Mesenchymal stem cell (in vitro differentiated cells and primary cell): ENCODE data around the gene CNOT2.

Source experiments
- DNase-seq: peaks from one replicate; pipeline ENCODE4 v3.0.0-alpha.2; 2013
- H2AFZ ChIP-seq: one replicate; pipeline ENCODE4 v1.6.1; 2013; ENCODE audit warnings: low read depth, mild to moderate bottlenecking, control low read depth, inconsistent platforms, low read length, moderate library complexity
- H2AK5ac ChIP-seq: 2 replicates; pipeline ENCODE4 v1.6.1; 2013; ENCODE audit warnings: low read length, moderate library complexity, mild to moderate bottlenecking, inconsistent platforms; ENCODE audit not compliant: severe bottlenecking
- H2BK120ac ChIP-seq: one replicate; pipeline ENCODE4 v1.6.1; 2013; ENCODE audit warnings: low read depth, mild to moderate bottlenecking, inconsistent platforms, low read length, moderate library complexity
- H2BK12ac ChIP-seq, 2 experiments: one replicate each; pipeline ENCODE4 v1.6.1; 2013; ENCODE audit warnings: inconsistent platforms in 2 of 2, low read length in 2 of 2, mild to moderate bottlenecking in 2 of 2, moderate library complexity in 2 of 2, control low read depth in 1 of 2
- H2BK15ac ChIP-seq: one replicate; pipeline ENCODE4 v1.6.1; 2013; ENCODE audit warnings: mild to moderate bottlenecking, low read depth, inconsistent platforms; ENCODE audit not compliant: poor library complexity, severe bottlenecking
- H2BK5ac ChIP-seq: 2 replicates; pipeline ENCODE4 v1.6.1; 2013; ENCODE audit warnings: low read depth, mild to moderate bottlenecking, low read length, control low read depth, inconsistent platforms; ENCODE audit not compliant: poor library complexity, severe bottlenecking
- H3K14ac ChIP-seq, 2 experiments: one replicate each; pipeline ENCODE4 v1.6.1; 2013; ENCODE audit warnings: inconsistent platforms in 2 of 2, low read length in 2 of 2, control low read depth in 1 of 2, mild to moderate bottlenecking in 1 of 2, moderate library complexity in 1 of 2
- H3K18ac ChIP-seq, 2 experiments: one replicate each; pipeline ENCODE4 v1.6.1; 2013; ENCODE audit warnings: inconsistent platforms in 2 of 2, low read length in 2 of 2, control low read depth in 1 of 2, low read depth in 1 of 2, mild to moderate bottlenecking in 1 of 2
- H3K23ac ChIP-seq, 2 experiments: one replicate each; pipeline ENCODE4 v1.6.1; 2013; ENCODE audit warnings: inconsistent platforms in 2 of 2, low read length in 2 of 2, mild to moderate bottlenecking in 2 of 2, moderate library complexity in 2 of 2, control low read depth in 1 of 2
- H3K27ac ChIP-seq: 2 replicates; pipeline ENCODE4 v1.5.1; 2013; ENCODE audit warnings: mild to moderate bottlenecking, moderate library complexity, low read length, control low read depth, inconsistent platforms; ENCODE audit not compliant: poor library complexity, severe bottlenecking
- H3K27me3 ChIP-seq, 2 experiments: 2 replicates each; pipeline versions ENCODE4 v1.6.1 to v1.7.0; 2013; ENCODE audit warnings: low read length in 2 of 2, mild to moderate bottlenecking in 2 of 2, moderate library complexity in 2 of 2, control low read depth in 1 of 2, inconsistent platforms in 1 of 2; ENCODE audit not compliant: control insufficient read depth in 1 of 2, insufficient read depth in 1 of 2
- H3K36me3 ChIP-seq, 2 experiments: 2 replicates each; pipeline versions ENCODE4 v1.6.1 to v1.7.0; 2013; ENCODE audit warnings: low read length in 2 of 2, control low read depth in 1 of 2, inconsistent platforms in 1 of 2, low read depth in 1 of 2, mild to moderate bottlenecking in 1 of 2; ENCODE audit not compliant: insufficient read depth in 2 of 2, control insufficient read depth in 1 of 2
- H3K4ac ChIP-seq, 2 experiments: one replicate each; pipeline ENCODE4 v1.6.1; 2013; ENCODE audit warnings: inconsistent platforms in 2 of 2, low read length in 2 of 2, mild to moderate bottlenecking in 2 of 2, moderate library complexity in 2 of 2, control low read depth in 1 of 2, low read depth in 1 of 2
- H3K4me1 ChIP-seq: 2 replicates; pipeline ENCODE4 v1.6.1; 2013; ENCODE audit warnings: low read depth, low read length, control low read depth; ENCODE audit not compliant: control insufficient read depth, insufficient read depth
- H3K4me2 ChIP-seq: 2 replicates; pipeline ENCODE4 v1.6.1; 2013; ENCODE audit warnings: low read length, mild to moderate bottlenecking, inconsistent platforms; ENCODE audit not compliant: poor library complexity, severe bottlenecking
- H3K4me3 ChIP-seq, 2 experiments: 2 replicates each; pipeline versions ENCODE4 v1.5.1 to v1.7.0; 2013; ENCODE audit warnings: low read length in 2 of 2, mild to moderate bottlenecking in 2 of 2, control low read depth in 1 of 2, low read depth in 1 of 2; ENCODE audit not compliant: insufficient read depth in 1 of 2
- H3K79me1 ChIP-seq: replicated peaks from 2 replicates; pipeline ENCODE4 v1.6.1; 2013; ENCODE audit warnings: mild to moderate bottlenecking, control low read depth, low read length, inconsistent platforms; ENCODE audit not compliant: poor library complexity, severe bottlenecking
- H3K9ac ChIP-seq: 2 replicates; pipeline ENCODE4 v1.7.0; 2013; ENCODE audit warnings: mild to moderate bottlenecking, low read length, moderate library complexity
- H3K9me3 ChIP-seq: 2 replicates; pipeline ENCODE4 v1.7.0; 2013; ENCODE audit warnings: mild to moderate bottlenecking, low read length; ENCODE audit not compliant: control insufficient read depth
- H4K8ac ChIP-seq: one replicate; pipeline ENCODE4 v1.6.1; 2013; ENCODE audit warnings: inconsistent platforms, mild to moderate bottlenecking, low read length, moderate library complexity
- H4K91ac ChIP-seq: one replicate; pipeline ENCODE4 v1.6.1; 2013; ENCODE audit warnings: mild to moderate bottlenecking, low read length, inconsistent platforms
- WGBS: methylation state at CpG from one replicate; pipeline ENCODE4 v1.1.7; 2013; ENCODE audit warnings: mixed read lengths; 5-methylcytosine and 5-hydroxymethylcytosine counted together

CNOT2 gene

DNA sequence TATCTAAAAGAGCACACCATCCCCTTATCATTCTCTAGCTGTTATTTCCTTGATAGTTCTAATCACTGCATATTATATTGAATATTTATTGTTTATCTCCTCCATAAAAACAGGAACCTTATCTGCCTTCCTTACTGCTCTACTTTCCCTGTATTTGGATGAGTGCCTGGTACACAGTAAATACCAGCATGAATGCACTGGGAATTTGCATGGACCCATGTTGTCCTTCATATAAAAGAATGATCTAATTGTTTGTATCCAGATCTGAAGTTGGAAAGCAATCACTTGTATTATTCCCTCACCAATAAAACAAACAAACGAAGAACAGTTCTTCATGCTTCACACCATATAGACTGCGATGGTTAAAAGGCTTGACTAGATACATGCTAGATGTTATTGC is 15.3 kb upstream of the CNOT2 start:
- H3K4me2 ChIP-seq = no peak overlapping the region
- H2AK5ac ChIP-seq = no peak overlapping the region
- no peak overlapping the region for H3K27ac ChIP-seq
- H3K23ac ChIP-seq = no peak overlapping the region
- WGBS = no CpG with 5 or more reads among the region's 2 CpGs
- H2BK15ac ChIP-seq = no peak overlapping the region
- peaks cover 0 to 10% of the 10 kb centered on the region in 2 experiments for H3K36me3 ChIP-seq
- no peak for DNase-seq
- H3K9ac ChIP-seq = no peak overlapping the region
- no peak overlapping the region for H3K4ac ChIP-seq
- no peaks in the 10 kb centered on the region for H3K4me1 ChIP-seq
- H3K14ac ChIP-seq = no peak overlapping the region
- no peak overlapping the region for H4K8ac ChIP-seq
- no peak overlapping the region for H2AFZ ChIP-seq
- H3K79me1 ChIP-seq = no peaks in the 10 kb centered on the region
- H3K18ac ChIP-seq = no peak overlapping the region
- H2BK120ac ChIP-seq = no peak overlapping the region
- no peaks in the 10 kb centered on the region for H3K9me3 ChIP-seq
- H4K91ac ChIP-seq = no peak overlapping the region
- no peak overlapping the region for H2BK5ac ChIP-seq
- H3K27me3 ChIP-seq = no peaks in the 10 kb centered on the region
- no peak overlapping the region for H3K4me3 ChIP-seq
- H2BK12ac ChIP-seq = no peak overlapping the region

DNA sequence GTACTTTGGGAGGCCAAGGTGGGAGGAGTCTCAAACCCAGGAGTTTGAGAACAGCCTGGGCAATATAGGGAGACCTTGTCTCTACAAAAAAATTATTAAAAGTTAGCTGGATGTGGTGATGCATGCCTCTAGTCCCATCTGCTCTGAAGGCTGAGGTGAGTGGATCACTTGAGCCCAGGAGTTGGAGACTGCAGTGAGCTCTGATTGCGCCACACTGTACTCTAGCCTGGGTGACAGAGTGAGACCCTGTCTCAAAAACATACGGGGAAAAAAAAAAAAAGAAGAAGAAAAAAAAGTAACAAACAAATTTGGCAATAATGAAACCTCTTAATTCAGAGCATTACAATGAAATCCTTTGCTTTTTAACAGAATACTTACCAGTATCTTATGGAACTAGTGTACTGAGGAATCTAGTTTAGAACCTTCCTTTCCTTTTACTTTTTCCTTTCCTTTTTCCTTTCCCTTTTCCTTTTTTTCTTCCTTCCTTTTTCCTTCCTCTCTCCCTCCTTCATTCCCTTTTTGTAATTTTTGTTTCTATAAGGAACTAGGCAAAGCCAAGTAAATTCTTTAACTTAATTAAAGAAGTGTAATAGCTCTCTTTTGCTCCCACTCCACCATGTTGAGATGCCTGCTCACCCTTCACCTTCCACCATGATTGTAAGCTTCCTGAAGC is 12.2 kb upstream of the CNOT2 start:
- Histone ChIP-seq H3K9me3 (no peaks in the 10 kb centered on the region), H3K36me3 (peaks cover 0 to under 1% of the 10 kb centered on the region in 2 experiments), H2BK120ac (no peak overlapping the region), H3K9ac (no peak overlapping the region), H3K14ac (no peak overlapping the region), H4K8ac (no peak overlapping the region), H2BK5ac (no peak overlapping the region), H3K4me2 (no peak overlapping the region), H2BK12ac (no peak overlapping the region), H2AK5ac (no peak overlapping the region), H3K4me1 (no peaks in the 10 kb centered on the region), H3K18ac (no peak overlapping the region), H3K79me1 (no peaks in the 10 kb centered on the region), H4K91ac (no peak overlapping the region), H2BK15ac (no peak overlapping the region), H3K27ac (no peak overlapping the region), H3K27me3 (no peaks in the 10 kb centered on the region), H2AFZ (no peak overlapping the region), H3K4ac (no peak overlapping the region), H3K23ac (no peak overlapping the region), H3K4me3 (no peak overlapping the region)
- no peak for DNase-seq
- 100% methylated on average over 1 of the region's 2 CpGs for WGBS

DNA sequence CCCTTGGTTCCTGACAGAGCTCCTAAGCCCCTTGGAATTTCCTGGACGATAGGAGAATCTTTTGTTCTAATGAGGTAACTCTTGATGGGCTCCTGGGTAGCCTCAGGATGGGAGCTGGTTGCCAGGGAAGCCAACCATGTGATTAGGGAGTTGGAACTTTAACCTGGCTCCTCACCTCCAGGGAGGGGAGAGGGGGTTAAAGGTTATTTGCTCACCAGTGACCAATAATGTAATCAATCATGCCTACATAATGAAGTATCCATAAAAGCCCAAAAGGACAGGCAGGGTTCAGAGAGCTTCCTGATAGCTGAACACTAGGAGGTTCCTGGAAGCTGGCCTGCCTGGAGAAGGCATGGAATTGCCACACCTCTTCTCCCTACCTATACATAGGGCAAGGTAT is 6.2 kb upstream of the CNOT2 start:
- Histone ChIP-seq H3K27ac (no peak overlapping the region), H3K18ac (no peak overlapping the region), H3K4me2 (no peak overlapping the region), H3K14ac (no peak overlapping the region), H2BK5ac (no peak overlapping the region), H4K8ac (no peak overlapping the region), H3K9ac (no peak overlapping the region), H3K4me3 (no peak overlapping the region), H2AK5ac (no peak overlapping the region), H2BK120ac (no peak overlapping the region), H3K79me1 (peaks cover 15% of the 10 kb centered on the region), H3K4ac (no peak overlapping the region), H3K23ac (no peak overlapping the region), H3K4me1 (no peaks in the 10 kb centered on the region), H2BK12ac (no peak overlapping the region), H4K91ac (no peak overlapping the region), H3K36me3 (peaks cover 0 to 53% of the 10 kb centered on the region in 2 experiments), H3K27me3 (no peaks in the 10 kb centered on the region), H3K9me3 (no peaks in the 10 kb centered on the region), H2BK15ac (no peak overlapping the region), H2AFZ (no peak overlapping the region)
- no peak for DNase-seq
- WGBS = 82% methylated on average over 1 of the region's 1 CpG

DNA sequence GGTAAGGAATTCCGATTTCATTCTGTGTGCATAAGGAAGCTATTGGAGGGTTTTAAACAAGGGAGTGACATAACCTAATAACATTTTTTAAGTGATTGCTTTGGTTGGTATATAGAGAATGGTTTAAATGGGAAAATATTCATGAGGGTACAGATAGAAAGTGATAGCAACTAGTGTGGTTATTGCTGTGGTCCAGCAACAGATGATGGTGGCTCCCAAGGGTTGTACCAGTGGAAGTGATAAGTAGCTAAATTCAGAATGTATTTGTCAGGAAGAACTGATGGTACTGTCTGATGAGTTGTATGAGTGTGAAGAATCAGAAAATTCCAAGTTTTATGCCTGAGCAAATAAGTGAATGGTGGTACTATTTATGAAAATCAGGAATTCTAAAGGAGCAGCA is 2.6 kb upstream of the CNOT2 start:
- Histone ChIP-seq H2BK120ac (no peak overlapping the region), H4K91ac (no peak overlapping the region), H3K27me3 (no peaks in the 10 kb centered on the region), H3K36me3 (peaks cover 0 to 53% of the 10 kb centered on the region in 2 experiments), H3K4me1 (no peaks in the 10 kb centered on the region), H3K27ac (no peak overlapping the region), H4K8ac (no peak overlapping the region), H2BK12ac (no peak overlapping the region), H3K4ac (no peak overlapping the region), H3K79me1 (peaks cover 15% of the 10 kb centered on the region), H2BK15ac (no peak overlapping the region), H3K23ac (no peak overlapping the region), H3K9me3 (no peaks in the 10 kb centered on the region), H2AK5ac (no peak overlapping the region), H3K18ac (no peak overlapping the region), H3K14ac (no peak overlapping the region), H3K4me2 (no peak overlapping the region), H2AFZ (no peak overlapping the region), H3K9ac (no peak overlapping the region), H2BK5ac (no peak overlapping the region), H3K4me3 (no peak overlapping the region)
- no peak for DNase-seq
- 87% methylated on average over 1 of the region's 1 CpG for WGBS
